HEK293 (cell line): ENCODE data around the gene POC1B.

Experiments
- CTCF ChIA-PET: fragments of 350-600 bp; formaldehyde crosslinking; extraction: SDS; loops from one replicate; lab custom pipeline; 2021; ENCODE audit warnings: antibody characterized with exemption; lab: Yijun Ruan, JAX
- POLR2A ChIA-PET: fragments of 300-600 bp; formaldehyde crosslinking; extraction: SDS; loops from one replicate; lab custom pipeline; 2020; ENCODE audit warnings: antibody characterized with exemption, inconsistent platforms; lab: Yijun Ruan, JAX
- H3K27ac ChIP-seq: fragments of 200-500 bp; sonication (Bioruptor generic); 2 replicates; pipeline ENCODE4 v1.5.1; 2014; ENCODE audit warnings: low read depth, low read length, control low read depth, inconsistent platforms; ENCODE audit errors: extremely low read depth
- H3K36me3 ChIP-seq, 2 experiments: fragments of 200-500 bp in 1 of 2; sonication (Bioruptor generic) in 1 of 2; 1 replicate in 1 of 2; 2 replicates in 1 of 2; pipeline ENCODE4 v1.5.1; 2014 to 2017; ENCODE audit warnings: inconsistent platforms in 2 of 2, low read length in 2 of 2; ENCODE audit not compliant: control insufficient read depth in 2 of 2, insufficient read depth in 1 of 2
- H3K4me1 ChIP-seq: fragments of 200-500 bp; sonication (Bioruptor generic); 2 replicates; pipeline ENCODE4 v1.5.1; 2014; ENCODE audit warnings: mild to moderate bottlenecking, low read length, inconsistent platforms; ENCODE audit not compliant: control insufficient read depth, insufficient read depth
- H3K4me3 ChIP-seq: 2 replicates; pipeline ENCODE4 v1.5.1; 2011; ENCODE audit warnings: low read depth, mild to moderate bottlenecking, control low read depth, low read length, moderate library complexity
- H3K9me3 ChIP-seq: fragments of 200-500 bp; sonication (Bioruptor generic); 2 replicates; pipeline ENCODE4 v1.5.1; 2014; ENCODE audit warnings: low read depth, low read length, inconsistent platforms; ENCODE audit not compliant: control insufficient read depth, insufficient read depth
- HOXC10 ChIP-seq: sonication (generic); formaldehyde crosslinking; IDR thresholded peaks from 2 replicates; pipeline ENCODE4 v1.8.1; 2023; ENCODE audit warnings: mild to moderate bottlenecking, missing genetic modification reagents
- PRDM4 ChIP-seq: fragments of 450-650 bp; formaldehyde crosslinking; IDR thresholded peaks from 2 replicates; pipeline ENCODE4 v1.5.1; 2017; ENCODE audit warnings: missing biosample characterization, missing genetic modification characterization
- SP7 ChIP-seq: fragments of 450-650 bp; formaldehyde crosslinking; IDR thresholded peaks from 2 replicates; pipeline ENCODE4 v1.5.1; 2016; ENCODE audit warnings: missing biosample characterization, missing genetic modification characterization
- WT1 ChIP-seq: fragments of 450-650 bp; formaldehyde crosslinking; IDR thresholded peaks from 2 replicates; pipeline ENCODE4 v1.5.1; 2016; ENCODE audit warnings: missing biosample characterization, missing genetic modification characterization
- YY2 ChIP-seq: fragments of 450-650 bp; formaldehyde crosslinking; IDR thresholded peaks from 2 replicates; pipeline ENCODE4 v1.5.1; 2016; ENCODE audit warnings: missing biosample characterization, missing genetic modification characterization
- ZNF121 ChIP-seq: fragments of 450-650 bp; formaldehyde crosslinking; IDR thresholded peaks from 2 replicates; pipeline ENCODE4 v1.5.1; 2016; ENCODE audit warnings: missing biosample characterization, missing genetic modification characterization
- ZNF239 ChIP-seq: fragments of 450-650 bp; formaldehyde crosslinking; IDR thresholded peaks from 2 replicates; pipeline ENCODE4 v1.5.1; 2016; ENCODE audit warnings: missing biosample characterization, missing genetic modification characterization
- ZNF248 ChIP-seq: fragments of 450-650 bp; formaldehyde crosslinking; IDR thresholded peaks from 2 replicates; pipeline ENCODE4 v1.5.1; 2017; ENCODE audit warnings: missing biosample characterization, missing genetic modification characterization
- ZNF292 ChIP-seq: fragments of 450-650 bp; formaldehyde crosslinking; IDR thresholded peaks from 2 replicates; pipeline ENCODE4 v1.5.1; 2016; ENCODE audit warnings: low read depth, missing biosample characterization, missing genetic modification characterization, borderline replicate concordance
- ZNF354C ChIP-seq: fragments of 450-650 bp; formaldehyde crosslinking; IDR thresholded peaks from 2 replicates; pipeline ENCODE4 v1.5.1; 2016; ENCODE audit warnings: missing biosample characterization, missing genetic modification characterization, low read depth, borderline replicate concordance
- ZNF423 ChIP-seq: fragments of 450-650 bp; formaldehyde crosslinking; IDR thresholded peaks from 2 replicates; pipeline ENCODE4 v1.5.1; 2016; ENCODE audit warnings: missing biosample characterization, missing genetic modification characterization
- ZNF558 ChIP-seq: fragments of 450-650 bp; formaldehyde crosslinking; IDR thresholded peaks from 2 replicates; pipeline ENCODE4 v1.5.1; 2016; ENCODE audit warnings: missing biosample characterization, missing genetic modification characterization
- TF ChIP-seq, protein P1 (sequence below): fragments of 450-650 bp; formaldehyde crosslinking; IDR thresholded peaks from 2 replicates; pipeline ENCODE4 v1.5.1; 2016; ENCODE audit warnings: missing biosample characterization, missing genetic modification characterization, low read depth

POC1B gene

DNA sequence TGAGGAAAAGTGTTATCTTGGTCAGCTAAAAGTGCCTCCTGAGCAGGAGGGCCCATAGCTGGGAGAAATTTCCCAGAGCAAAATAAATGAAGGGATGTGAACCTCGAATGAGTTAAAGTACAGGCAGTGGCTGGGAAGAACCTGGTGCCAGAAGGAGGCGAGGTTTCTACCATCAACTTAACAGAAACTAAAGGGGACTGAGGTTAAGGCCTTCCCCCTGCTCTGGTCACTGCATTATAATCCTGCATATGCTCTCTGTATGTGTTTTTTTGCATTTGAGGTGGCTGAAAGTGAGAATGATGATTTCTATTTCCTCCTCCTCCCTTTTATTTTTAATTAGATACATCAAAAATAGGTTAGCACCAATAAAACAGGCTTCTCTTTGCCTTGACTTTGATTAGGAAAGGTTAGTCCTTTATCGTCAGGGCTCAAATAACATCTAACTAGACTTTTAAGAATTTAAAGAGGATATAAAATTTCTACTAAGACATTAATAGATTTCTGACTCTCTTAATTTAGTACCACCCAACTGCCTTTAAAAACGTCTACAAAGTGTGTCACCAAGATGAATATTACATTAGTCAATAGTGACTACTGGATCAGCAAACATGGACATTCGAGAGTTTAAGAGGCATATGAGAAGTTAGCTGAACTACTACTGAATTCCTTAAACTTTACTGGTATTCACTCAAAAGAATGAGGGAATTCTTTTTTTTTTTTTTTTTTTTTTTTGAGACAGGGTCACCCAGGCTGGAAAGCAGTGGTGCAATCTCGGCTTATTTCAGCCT, 50.5 kb downstream of the POC1B start (continued):
- TF ChIP-seq, protein P1, sequence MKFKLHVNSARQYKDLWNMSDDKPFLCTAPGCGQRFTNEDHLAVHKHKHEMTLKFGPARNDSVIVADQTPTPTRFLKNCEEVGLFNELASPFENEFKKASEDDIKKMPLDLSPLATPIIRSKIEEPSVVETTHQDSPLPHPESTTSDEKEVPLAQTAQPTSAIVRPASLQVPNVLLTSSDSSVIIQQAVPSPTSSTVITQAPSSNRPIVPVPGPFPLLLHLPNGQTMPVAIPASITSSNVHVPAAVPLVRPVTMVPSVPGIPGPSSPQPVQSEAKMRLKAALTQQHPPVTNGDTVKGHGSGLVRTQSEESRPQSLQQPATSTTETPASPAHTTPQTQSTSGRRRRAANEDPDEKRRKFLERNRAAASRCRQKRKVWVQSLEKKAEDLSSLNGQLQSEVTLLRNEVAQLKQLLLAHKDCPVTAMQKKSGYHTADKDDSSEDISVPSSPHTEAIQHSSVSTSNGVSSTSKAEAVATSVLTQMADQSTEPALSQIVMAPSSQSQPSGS (tag by site-specific recombination), result no peak
- no peak for TF ChIP-seq PRDM4 (tag by site-specific recombination)
- no peak for TF ChIP-seq WT1 (tag by site-specific recombination)
- TF ChIP-seq ZNF423 (tag by site-specific recombination), result no peak
- no peak for TF ChIP-seq ZNF558 (tag by site-specific recombination)
- TF ChIP-seq ZNF239, result no peak
- TF ChIP-seq ZNF354C (tag by site-specific recombination), result no peak

DNA sequence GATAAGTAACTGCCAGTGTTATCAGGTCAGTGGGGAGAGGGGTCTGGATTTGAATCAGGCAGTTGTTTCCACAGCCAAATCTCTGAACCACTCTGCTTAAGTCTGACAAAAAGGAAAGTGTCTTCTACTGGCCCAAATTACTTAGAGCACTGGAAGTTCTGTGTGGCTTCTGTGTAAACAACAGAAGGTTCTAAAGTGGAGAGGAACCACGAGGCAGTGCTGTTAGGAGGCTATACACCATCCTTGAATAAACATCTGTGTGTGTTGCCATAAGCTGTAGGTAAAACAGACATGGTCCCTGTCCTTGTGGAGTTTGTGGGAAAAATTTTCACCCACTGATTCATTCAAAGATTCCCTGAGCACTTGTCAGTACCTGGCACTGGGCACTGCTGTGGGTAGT, 51.2 kb downstream of the POC1B start:
- TF ChIP-seq SP7 (tag by site-specific recombination) (no peak), ZNF292 (tag by site-specific recombination) (no peak)
- Histone ChIP-seq H3K27ac (no peak overlapping the region), H3K4me3 (no peak overlapping the region), H3K4me1 (no peaks in the 10 kb centered on the region), H3K36me3 (no peaks in the 10 kb centered on the region; a peak in 1 of 3 replicates), H3K9me3 (no peaks in the 10 kb centered on the region)
- CTCF ChIA-PET, result interaction anchor here (1.0 kb wide), 1 partner anchor 50 kb away, joined by 3 read pairs; no protein-coding TSS in a partner anchor
- POLR2A ChIA-PET, result interaction anchor here (0.6 kb wide), 1 partner anchor 940 kb away, joined by 3 read pairs; no protein-coding TSS in a partner anchor

DNA sequence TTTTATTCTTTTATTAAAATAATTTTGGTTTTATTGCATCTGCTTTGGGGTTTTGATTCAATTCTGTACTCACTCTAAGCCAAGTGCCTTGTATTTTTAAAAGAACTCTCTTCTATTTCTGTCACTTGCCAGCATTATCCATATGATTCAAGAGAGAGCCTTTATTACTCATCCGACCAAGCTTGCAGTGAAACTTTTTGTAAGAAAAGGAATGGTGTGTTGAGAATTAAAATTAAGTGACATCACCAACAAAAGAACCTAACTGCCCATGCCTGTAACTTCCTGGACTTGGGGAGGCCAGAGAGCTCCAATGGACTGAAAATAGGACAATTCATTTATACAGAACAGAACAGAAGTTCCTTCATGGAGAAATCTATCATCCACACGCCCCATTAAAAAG, 53.3 kb downstream of the POC1B start:
- Histone ChIP-seq H3K4me1 (no peaks in the 10 kb centered on the region), H3K36me3 (peaks cover 0 to 2% of the 10 kb centered on the region in 2 experiments; a peak in 2 of 3 replicates)
- TF ChIP-seq ZNF248 (no peak), YY2 (tag by site-specific recombination) (no peak), ZNF121 (tag by site-specific recombination) (no peak), HOXC10 (CRISPR knock-in tag) (no peak)
- TF ChIP-seq, protein P1 (tag by site-specific recombination), result peak; percentile 50
- TF ChIP-seq, all 188 proteins: peak for 1
- Histone ChIP-seq H3K9me3 (no peaks in the 10 kb centered on the region), H3K27ac (no peak overlapping the region), H3K4me3 (no peak overlapping the region)
- ChIA-PET CTCF (interaction anchor here (0.5 to 0.6 kb wide), 2 partner anchors 54 to 833 kb away, joined by 3 read pairs; no protein-coding TSS in a partner anchor), POLR2A (no interaction called here)
